ENCODE data around the gene GALNT2.

GALNT2 gene

GRCh38 chr1:230165536-230165935 is 98.5 kb downstream of the GALNT2 start:
- DNase-seq (ENCODE audit: low spot score), result no peak

DNA sequence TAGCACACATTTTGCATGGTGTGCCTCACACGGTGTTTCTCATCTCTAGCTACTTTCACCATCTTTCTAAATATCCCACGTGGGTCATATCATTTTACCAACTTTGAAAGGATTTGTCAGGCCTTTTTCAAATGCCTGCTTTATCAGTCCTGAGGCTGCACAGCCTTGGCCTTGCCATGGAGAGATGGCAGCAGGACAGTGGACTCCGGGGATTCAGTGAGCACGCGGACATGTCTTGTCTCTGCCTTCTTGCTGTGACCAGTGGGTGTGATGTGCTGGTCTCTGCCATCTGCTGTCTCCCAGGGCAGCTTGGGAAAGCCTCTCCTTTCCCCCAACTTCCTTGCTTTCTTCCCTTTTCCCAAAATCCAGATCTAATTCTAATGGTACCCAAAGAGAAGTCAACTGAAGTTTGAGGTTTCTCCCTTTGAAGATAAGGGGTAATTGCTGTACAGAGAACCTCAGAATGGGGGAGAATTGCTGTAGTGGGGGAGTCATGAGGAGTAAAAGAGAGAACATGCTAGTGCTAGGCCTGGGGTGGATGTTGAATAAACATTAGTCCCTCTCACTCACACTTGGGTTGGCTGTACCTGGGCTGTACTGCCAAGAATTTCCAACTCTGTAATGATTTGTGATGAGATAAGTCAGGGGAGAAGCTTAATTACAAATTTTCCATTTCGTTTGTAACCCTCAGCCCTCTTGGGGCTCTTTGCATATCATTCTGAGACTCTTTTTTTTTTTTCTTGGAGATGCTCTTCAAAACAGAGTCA is 99.5 kb downstream of the GALNT2 start:
- DNase-seq (ENCODE audit: low spot score), result no peak

DNA sequence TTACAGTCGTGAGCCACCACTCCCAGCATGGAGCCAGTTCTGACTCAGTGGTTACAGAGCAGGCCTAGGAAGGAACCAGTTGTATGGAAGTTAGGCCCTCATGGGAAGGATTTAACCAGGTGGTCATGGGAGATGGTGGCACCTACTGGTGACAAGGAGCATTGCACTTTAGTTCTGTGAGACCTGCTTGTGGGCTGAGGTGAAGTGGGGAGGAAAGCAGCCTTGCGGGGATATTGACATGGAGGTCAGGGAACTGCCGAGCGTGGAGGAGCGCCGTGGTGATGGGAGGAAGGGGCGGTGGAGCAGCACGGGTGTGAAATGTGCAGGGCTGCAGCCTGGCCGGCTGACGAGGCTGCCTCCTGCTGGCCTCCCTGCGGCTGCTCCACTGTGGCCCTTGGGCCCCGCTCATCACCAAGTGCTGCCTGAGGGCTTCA is 100.4 kb downstream of the GALNT2 start:
- DNase-seq (ENCODE audit: low spot score), result no peak

- peak; percentile 58 for DNase-seq (ENCODE audit: low spot score)
These were observed 102.6 kb downstream of the GALNT2 start for GRCh38 chr1:230169454-230170152.

DNA sequence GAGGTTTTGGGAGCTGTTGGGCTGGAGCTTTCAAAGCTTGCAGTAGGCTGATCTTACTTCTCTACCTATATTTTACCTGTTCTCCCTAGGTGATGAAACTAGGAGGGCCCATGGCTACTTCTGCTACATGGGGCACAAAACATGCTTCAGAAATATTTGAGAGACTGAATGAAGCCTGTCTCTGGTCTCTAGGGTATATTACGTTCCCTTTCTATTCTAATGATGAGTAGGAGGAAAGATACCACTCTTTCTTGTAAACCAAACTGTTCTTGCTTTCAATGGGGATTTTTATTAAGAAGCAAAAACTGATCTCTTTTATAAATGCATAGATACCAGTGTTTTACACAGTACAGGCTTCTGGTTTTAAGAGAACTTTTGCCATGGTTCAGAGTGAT is 103.1 kb downstream of the GALNT2 start:
- DNase-seq (ENCODE audit: low spot score), result no peak

- no peak for DNase-seq (ENCODE audit: low spot score)
These were observed 103.6 kb downstream of the GALNT2 start for GRCh38 chr1:230170622-230171021.

GRCh38 chr1:230171356-230172015 is 104.4 kb downstream of the GALNT2 start:
- DNase-seq (ENCODE audit: low spot score), result no peak

GRCh38 chr1:230172016-230172537 is 105.0 kb downstream of the GALNT2 start:
- DNase-seq (ENCODE audit: low spot score), result no peak

DNA sequence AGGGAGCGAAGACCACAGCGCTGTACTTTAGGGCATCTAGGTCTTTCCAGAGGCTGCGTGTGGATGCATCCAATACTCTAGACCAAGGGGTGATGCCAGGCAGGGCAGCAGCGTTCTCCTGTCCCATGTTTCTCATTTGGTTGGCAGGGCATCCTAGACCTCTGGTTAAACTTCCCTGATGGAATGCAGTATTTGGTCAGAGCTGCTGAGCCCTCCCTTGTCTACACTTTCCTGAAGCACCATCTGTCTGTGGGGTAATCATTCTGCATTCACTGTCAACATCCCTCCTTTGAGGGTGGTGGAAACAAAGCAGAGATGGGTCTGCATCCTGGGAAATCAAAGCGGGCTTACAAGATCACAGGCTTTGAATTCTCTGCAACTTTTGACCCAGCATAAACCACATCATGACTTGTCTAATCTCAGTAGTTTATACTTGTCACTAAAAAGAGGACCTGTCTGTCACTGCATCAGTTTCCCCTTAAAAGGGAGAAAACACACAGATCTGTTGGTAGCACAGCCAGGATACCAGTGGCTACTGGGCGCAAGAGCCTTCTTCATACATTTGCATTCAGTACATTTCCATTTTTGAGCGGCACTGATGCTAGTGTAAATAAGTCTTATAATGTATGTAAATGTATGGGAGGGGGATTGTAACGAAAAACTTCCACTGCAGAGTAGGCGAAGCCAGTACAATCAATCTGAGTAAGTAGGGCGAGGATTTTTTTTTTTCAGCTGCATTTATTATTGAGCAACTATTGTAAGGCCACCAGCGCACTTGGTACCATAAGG is 106.3 kb downstream of the GALNT2 start:
- DNase-seq (ENCODE audit: low spot score), result no peak

GRCh38 chr1:230174041-230174440 is 107.0 kb downstream of the GALNT2 start:
- no peak for DNase-seq (ENCODE audit: low spot score)

DNA sequence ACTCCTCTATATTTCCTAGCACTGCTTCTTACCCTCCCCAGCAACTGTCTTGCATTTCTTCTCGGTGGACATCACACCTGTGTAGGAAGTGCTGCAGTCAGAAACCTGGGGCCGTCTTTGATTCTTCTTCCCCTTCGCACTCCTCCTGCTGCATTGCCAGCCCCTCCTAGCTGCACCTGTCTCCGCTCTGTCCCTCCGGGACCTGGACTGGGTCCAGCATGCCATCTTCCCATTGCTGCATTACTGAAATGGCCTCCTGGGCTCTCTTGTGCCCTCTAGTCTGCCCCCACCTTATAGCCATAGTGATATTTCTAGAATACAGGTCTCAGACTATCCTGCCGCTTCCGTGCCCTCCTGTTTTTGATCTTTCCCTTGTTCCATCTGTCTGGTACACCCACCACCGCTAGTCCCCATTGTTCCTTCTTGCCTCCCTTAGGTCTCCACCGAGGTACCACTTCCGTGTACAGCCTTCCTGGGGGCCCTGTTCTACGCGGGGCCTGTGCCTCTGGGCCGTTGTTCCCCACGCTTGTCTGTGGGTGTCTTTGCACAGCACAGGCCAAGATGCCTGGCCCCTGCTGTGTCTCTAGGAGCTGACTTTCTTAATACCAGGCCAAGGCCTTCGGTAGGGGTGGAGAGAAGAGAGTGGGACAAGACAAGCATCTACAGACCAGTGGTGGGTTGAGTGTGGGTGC is 107.6 kb downstream of the GALNT2 start:
- DNase-seq (ENCODE audit: low spot score), result no peak

DNA sequence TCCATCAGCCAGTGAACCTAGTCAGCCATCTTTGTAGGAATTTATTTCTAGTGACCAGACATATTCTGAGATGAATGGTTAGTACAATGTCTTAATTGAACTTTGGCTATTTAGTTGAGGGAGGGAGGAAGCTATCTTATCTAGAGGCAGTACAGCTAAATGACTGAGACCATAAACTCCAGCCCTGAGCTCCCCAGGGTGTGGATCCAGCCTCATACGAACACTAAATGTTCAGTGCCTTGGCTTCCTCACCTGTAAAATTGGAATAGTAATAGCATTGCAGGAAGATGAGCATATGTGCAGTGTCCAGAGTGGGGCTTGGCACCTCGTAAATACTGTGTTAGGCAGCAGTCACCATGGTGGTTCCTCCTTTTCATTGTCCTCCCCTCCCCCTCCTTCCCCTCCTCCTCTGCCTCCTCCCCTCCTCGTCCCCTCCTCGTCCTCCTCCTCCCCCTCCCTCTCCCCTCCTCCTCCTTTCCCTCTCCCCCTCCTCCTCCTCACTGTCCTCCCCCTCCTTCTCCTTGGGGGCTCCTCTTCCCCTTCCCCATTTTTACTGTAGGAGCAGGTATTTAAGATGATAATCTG is 108.2 kb downstream of the GALNT2 start:
- no peak for DNase-seq (ENCODE audit: low spot score)

DNA sequence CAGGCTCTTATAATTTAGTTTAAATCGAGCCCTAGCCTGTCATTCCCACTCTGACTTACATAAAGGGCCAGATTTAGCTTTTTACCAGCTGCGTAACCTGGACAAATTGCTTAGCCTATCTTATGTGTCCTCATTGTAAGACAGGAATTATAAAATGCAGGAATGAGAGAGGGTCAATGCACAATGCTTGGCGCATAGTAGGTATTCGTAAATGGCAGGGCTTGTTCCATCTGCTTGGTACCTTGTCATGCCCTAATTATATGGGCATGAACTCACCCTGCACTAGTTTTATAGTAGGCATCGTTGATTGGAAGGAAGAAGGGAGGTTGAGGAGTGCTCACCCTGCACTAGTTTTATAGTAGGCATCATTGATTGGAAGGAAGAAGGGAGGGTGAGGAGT is 108.8 kb downstream of the GALNT2 start:
- no peak for DNase-seq (ENCODE audit: low spot score)

DNA sequence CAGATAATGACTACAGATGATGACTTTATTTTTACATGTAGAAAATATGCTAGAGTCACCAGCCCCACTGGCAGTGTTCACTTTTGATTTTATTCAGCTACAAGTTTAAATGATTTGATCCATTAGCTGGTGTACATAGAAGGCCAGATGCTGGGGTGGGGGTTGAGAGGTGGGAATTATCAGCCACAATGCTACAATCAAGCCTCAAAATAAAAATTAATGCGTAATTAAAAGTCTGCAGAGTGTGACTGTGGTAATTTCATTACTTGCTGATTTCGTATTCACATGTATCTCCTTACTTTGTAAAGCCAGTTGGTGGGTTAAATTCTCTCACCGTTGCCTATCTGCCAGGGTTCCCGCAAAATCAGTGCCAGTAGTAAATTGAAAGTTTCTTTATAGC is 109.3 kb downstream of the GALNT2 start:
- no peak for DNase-seq (ENCODE audit: low spot score)

- DNase-seq (ENCODE audit: low spot score), result peak; percentile 76
These were observed 109.9 kb downstream of the GALNT2 start for GRCh38 chr1:230176871-230177411.

GRCh38 chr1:230179249-230179648 is 112.2 kb downstream of the GALNT2 start:
- no peak for DNase-seq (ENCODE audit: low spot score)

- DNase-seq (ENCODE audit: low spot score), result no peak
These were observed 118.3 kb downstream of the GALNT2 start for GRCh38 chr1:230185076-230186001.

GRCh38 chr1:230186003-230186863 is 119.2 kb downstream of the GALNT2 start:
- DNase-seq (ENCODE audit: low spot score), result no peak

DNA sequence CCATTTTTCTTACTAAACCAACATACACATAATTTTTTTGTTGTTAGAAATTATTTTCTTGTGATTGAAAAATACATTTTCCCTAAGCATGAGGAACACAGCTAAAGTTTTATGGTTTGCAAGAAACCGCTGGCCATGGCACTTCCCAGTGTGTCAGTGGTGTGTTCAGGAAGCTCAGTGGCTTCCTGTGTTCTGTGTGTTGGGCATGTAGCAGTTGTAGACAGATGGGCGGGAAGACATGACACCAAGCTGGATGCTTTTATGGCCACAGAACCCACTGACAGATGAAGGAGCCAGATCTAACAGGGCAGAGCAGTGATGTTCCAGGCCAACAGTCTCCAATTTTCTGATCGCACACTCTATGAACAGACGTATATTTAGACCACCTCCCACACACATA is 119.8 kb downstream of the GALNT2 start:
- DNase-seq (ENCODE audit: low spot score), result no peak

Data from putamen (tissue), 1 donor.